ENCODE measurements around the gene OR7G3. TPM values are rescaled to one million over a fixed set of nuclear protein-coding genes. Genes with fewer than 3 reads are reported as not detected.

OR7G3 gene
- polyA plus RNA-seq, 1 donor from 2014 or later: not detected

GRCh38 chr19:9139609-9140158 lies 12.9 kb upstream of the OR7G3 start:
- Histone ChIP-seq H3F3A (ENCODE audit: insufficient read depth, low read length, poor library complexity, severe bottlenecking) (no peaks in the 10 kb centered on the region), H3K27me3 (ENCODE audit: insufficient read depth, low read depth, low read length) (no peaks in the 10 kb centered on the region), H3K4me3 (ENCODE audit: low read length) (peak overlapping the region; percentile 76), H3K9me3 (ENCODE audit: low read length) (no peaks in the 10 kb centered on the region), H3K4me2 (ENCODE audit: low read length) (peak overlapping the region; percentile 74), H2AFZ (ENCODE audit: low read depth, low read length) (peak overlapping the region; percentile 99), H3K36me3 (ENCODE audit: insufficient read depth, low read length) (no peaks in the 10 kb centered on the region), H4K20me1 (ENCODE audit: insufficient read depth) (no peaks in the 10 kb centered on the region), H3K9ac (ENCODE audit: low read length) (peak overlapping the region; percentile 88), H3K79me2 (replicated peaks; ENCODE audit: insufficient read depth, low read length) (peaks cover 45% of the 10 kb centered on the region), H3K27ac (ENCODE audit: low read length) (peak overlapping the region; percentile 48), H3K9me2 (ENCODE audit: insufficient read depth, low read length) (no peaks in the 10 kb centered on the region)
- TF ChIP-seq EP300 (conservative IDR thresholded peaks at IDR 0.05; ENCODE audit: poor library complexity, severe bottlenecking) (no peak), RAD21 (conservative IDR thresholded peaks at IDR 0.05) (no peak), EZH2 (IDR thresholded peaks at IDR 0.05; ENCODE audit: borderline replicate concordance, insufficient read depth, low read length, poor library complexity, severe bottlenecking) (no peak), CTCF (IDR thresholded peaks at IDR 0.05; ENCODE audit: poor library complexity, severe bottlenecking) (no peak), SMC3 (conservative IDR thresholded peaks at IDR 0.05; ENCODE audit: poor library complexity) (no peak), TAF1 (IDR thresholded peaks at IDR 0.05; ENCODE audit: low read depth) (no peak), POLR2AphosphoS5 (IDR thresholded peaks at IDR 0.05) (no peak), MXI1 (conservative IDR thresholded peaks at IDR 0.05; ENCODE audit: poor library complexity, severe bottlenecking) (no peak)
- TF ChIP-seq, protein P1, sequence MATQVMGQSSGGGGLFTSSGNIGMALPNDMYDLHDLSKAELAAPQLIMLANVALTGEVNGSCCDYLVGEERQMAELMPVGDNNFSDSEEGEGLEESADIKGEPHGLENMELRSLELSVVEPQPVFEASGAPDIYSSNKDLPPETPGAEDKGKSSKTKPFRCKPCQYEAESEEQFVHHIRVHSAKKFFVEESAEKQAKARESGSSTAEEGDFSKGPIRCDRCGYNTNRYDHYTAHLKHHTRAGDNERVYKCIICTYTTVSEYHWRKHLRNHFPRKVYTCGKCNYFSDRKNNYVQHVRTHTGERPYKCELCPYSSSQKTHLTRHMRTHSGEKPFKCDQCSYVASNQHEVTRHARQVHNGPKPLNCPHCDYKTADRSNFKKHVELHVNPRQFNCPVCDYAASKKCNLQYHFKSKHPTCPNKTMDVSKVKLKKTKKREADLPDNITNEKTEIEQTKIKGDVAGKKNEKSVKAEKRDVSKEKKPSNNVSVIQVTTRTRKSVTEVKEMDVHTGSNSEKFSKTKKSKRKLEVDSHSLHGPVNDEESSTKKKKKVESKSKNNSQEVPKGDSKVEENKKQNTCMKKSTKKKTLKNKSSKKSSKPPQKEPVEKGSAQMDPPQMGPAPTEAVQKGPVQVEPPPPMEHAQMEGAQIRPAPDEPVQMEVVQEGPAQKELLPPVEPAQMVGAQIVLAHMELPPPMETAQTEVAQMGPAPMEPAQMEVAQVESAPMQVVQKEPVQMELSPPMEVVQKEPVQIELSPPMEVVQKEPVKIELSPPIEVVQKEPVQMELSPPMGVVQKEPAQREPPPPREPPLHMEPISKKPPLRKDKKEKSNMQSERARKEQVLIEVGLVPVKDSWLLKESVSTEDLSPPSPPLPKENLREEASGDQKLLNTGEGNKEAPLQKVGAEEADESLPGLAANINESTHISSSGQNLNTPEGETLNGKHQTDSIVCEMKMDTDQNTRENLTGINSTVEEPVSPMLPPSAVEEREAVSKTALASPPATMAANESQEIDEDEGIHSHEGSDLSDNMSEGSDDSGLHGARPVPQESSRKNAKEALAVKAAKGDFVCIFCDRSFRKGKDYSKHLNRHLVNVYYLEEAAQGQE (IDR thresholded peaks at IDR 0.05; ENCODE audit: borderline replicate concordance): no peak

DNA sequence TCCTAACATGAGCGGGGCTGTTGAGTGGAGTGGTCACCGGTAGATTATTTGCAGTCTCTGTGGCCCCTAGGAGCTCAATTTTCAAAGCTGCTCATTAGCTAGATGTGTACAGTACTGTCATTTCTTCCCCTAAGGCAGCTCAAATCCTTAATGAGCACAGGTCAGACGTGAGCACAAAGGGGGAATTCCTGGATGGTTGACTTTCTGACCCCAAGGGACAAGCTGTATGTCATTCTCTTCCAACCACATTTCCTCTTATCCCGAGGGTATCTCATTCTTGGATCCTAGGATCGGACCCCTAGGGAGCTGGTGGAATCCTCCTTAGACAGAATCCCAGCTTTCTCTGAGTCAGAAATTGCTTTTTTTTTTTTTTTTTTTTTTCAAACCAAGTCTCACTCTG lies 5.7 kb upstream of the OR7G3 start:
- TF ChIP-seq SMC3 (conservative IDR thresholded peaks at IDR 0.05; ENCODE audit: poor library complexity): no peak
- no peak for TF ChIP-seq MXI1 (conservative IDR thresholded peaks at IDR 0.05; ENCODE audit: poor library complexity, severe bottlenecking)
- TF ChIP-seq CTCF (IDR thresholded peaks at IDR 0.05; ENCODE audit: poor library complexity, severe bottlenecking): no peak
- no peak for TF ChIP-seq POLR2AphosphoS5 (IDR thresholded peaks at IDR 0.05)
- TF ChIP-seq EP300 (conservative IDR thresholded peaks at IDR 0.05; ENCODE audit: poor library complexity, severe bottlenecking): no peak
- TF ChIP-seq, protein P1 (IDR thresholded peaks at IDR 0.05; ENCODE audit: borderline replicate concordance): no peak
- TF ChIP-seq EZH2 (IDR thresholded peaks at IDR 0.05; ENCODE audit: borderline replicate concordance, insufficient read depth, low read length, poor library complexity, severe bottlenecking): no peak
- TF ChIP-seq RAD21 (conservative IDR thresholded peaks at IDR 0.05): no peak
- TF ChIP-seq TAF1 (IDR thresholded peaks at IDR 0.05; ENCODE audit: low read depth): no peak
- Histone ChIP-seq H3K9me3 (ENCODE audit: low read length) (no peaks in the 10 kb centered on the region), H3K36me3 (ENCODE audit: insufficient read depth, low read length) (no peaks in the 10 kb centered on the region), H3K4me2 (ENCODE audit: low read length) (no peak overlapping the region), H2AFZ (ENCODE audit: low read depth, low read length) (no peak overlapping the region), H3F3A (ENCODE audit: insufficient read depth, low read length, poor library complexity, severe bottlenecking) (no peaks in the 10 kb centered on the region), H3K4me3 (ENCODE audit: low read length) (no peak overlapping the region), H3K27me3 (ENCODE audit: insufficient read depth, low read depth, low read length) (no peaks in the 10 kb centered on the region), H3K79me2 (replicated peaks; ENCODE audit: insufficient read depth, low read length) (no peaks in the 10 kb centered on the region), H3K9ac (ENCODE audit: low read length) (no peak overlapping the region), H3K9me2 (ENCODE audit: insufficient read depth, low read length) (no peaks in the 10 kb centered on the region), H4K20me1 (ENCODE audit: insufficient read depth) (no peaks in the 10 kb centered on the region), H3K27ac (ENCODE audit: low read length) (no peak overlapping the region)

All from neural cell (in vitro differentiated cells).